Neural progenitor cell (in vitro differentiated cells): Measurements from ENCODE around the gene CLP1. TPM values are rescaled to one million over a fixed set of nuclear protein-coding genes. Genes with fewer than 3 reads are reported as not detected.

Experiments used
- DNase-seq: peaks from one replicate; pipeline ENCODE4 v3.0.0-alpha.2; 2016; ENCODE audit warnings: low spot score
- H2AFZ ChIP-seq: fragments of 200-600 bp; sonication (generic); replicated peaks from 2 replicates; pipeline ENCODE4 v1.6.1; 2016; ENCODE audit warnings: antibody characterized with exemption
- H3F3A ChIP-seq: fragments of 200-600 bp; sonication (generic); 2 replicates; pipeline ENCODE4 v1.6.1; 2016; ENCODE audit warnings: antibody characterized with exemption, low read depth
- H3K27ac ChIP-seq: fragments of 200-600 bp; sonication (generic); 2 replicates; pipeline ENCODE4 v1.5.1; 2016; ENCODE audit warnings: mild to moderate bottlenecking
- H3K27me3 ChIP-seq: fragments of 200-600 bp; sonication (generic); 2 replicates; pipeline ENCODE4 v1.6.1; 2016; ENCODE audit warnings: mild to moderate bottlenecking, moderate library complexity
- H3K36me3 ChIP-seq: fragments of 200-600 bp; sonication (generic); 2 replicates; pipeline ENCODE4 v1.5.1; 2016
- H3K4me1 ChIP-seq: fragments of 200-600 bp; sonication (generic); 2 replicates; pipeline ENCODE4 v1.6.1; 2016; ENCODE audit warnings: mixed run types
- H3K4me2 ChIP-seq: fragments of 200-600 bp; sonication (generic); 2 replicates; pipeline ENCODE4 v1.6.1; 2016
- H3K4me3 ChIP-seq: fragments of 200-600 bp; sonication (generic); 2 replicates; pipeline ENCODE4 v1.5.1; 2016
- H3K79me2 ChIP-seq: fragments of 200-600 bp; sonication (generic); 2 replicates; pipeline ENCODE4 v1.6.1; 2016; ENCODE audit warnings: low read depth
- H3K9ac ChIP-seq: fragments of 200-600 bp; sonication (generic); 2 replicates; pipeline ENCODE4 v1.6.1; 2016
- H3K9me3 ChIP-seq: fragments of 200-600 bp; sonication (generic); 2 replicates; pipeline ENCODE4 v1.5.1; 2016; ENCODE audit warnings: low read depth
- H4K20me1 ChIP-seq: fragments of 200-600 bp; sonication (generic); 2 replicates; pipeline ENCODE4 v1.6.1; 2016; ENCODE audit warnings: low read depth
- H3K27ac Mint-ChIP-seq: 3 replicates; pipeline ENCODE4 v1.8.0; 2021; ENCODE audit warnings: mixed read lengths
- H3K27me3 Mint-ChIP-seq: 2 replicates; pipeline ENCODE4 v1.8.0; 2022; ENCODE audit warnings: low read depth, mild to moderate bottlenecking, inconsistent platforms, moderate library complexity, mixed read lengths; ENCODE audit not compliant: insufficient read depth
- H3K36me3 Mint-ChIP-seq: 3 replicates; pipeline ENCODE4 v1.8.0; 2021; ENCODE audit warnings: mixed read lengths
- H3K4me1 Mint-ChIP-seq: 3 replicates; pipeline ENCODE4 v1.8.0; 2021; ENCODE audit warnings: mixed read lengths
- H3K4me3 Mint-ChIP-seq: 3 replicates; pipeline ENCODE4 v1.8.0; 2021; ENCODE audit warnings: mild to moderate bottlenecking, moderate library complexity, mixed read lengths
- H3K9me3 Mint-ChIP-seq: 3 replicates; pipeline ENCODE4 v1.8.0; 2020; ENCODE audit warnings: mixed read lengths
- CTCF ChIP-seq: fragments of 200-600 bp; sonication (generic); IDR thresholded peaks from 2 replicates; pipeline ENCODE4 v1.5.1; 2017; ENCODE audit warnings: antibody characterized with exemption, mild to moderate bottlenecking
- EZH2 ChIP-seq: fragments of 200-600 bp; sonication (generic); IDR thresholded peaks from 2 replicates; pipeline ENCODE4 v1.6.1; 2017; ENCODE audit warnings: antibody characterized with exemption, mild to moderate bottlenecking, moderate library complexity
- EZH2phosphoT487 ChIP-seq: fragments of 200-600 bp; sonication (generic); IDR thresholded peaks from 2 replicates; pipeline ENCODE4 v1.6.1; 2017; ENCODE audit warnings: antibody characterized with exemption
- total RNA-seq: library from RNA; depleted of rRNA; stranded (reverse); fragments of >200 nt; gene quantifications from 2 replicates; pipeline ENCODE4 v1.2.3, GENCODE V29; 2015; ENCODE audit warnings: low replicate concordance

Gene CLP1
- total RNA-seq, 1 donor from 2014 or later: 18.0 TPM

DNA sequence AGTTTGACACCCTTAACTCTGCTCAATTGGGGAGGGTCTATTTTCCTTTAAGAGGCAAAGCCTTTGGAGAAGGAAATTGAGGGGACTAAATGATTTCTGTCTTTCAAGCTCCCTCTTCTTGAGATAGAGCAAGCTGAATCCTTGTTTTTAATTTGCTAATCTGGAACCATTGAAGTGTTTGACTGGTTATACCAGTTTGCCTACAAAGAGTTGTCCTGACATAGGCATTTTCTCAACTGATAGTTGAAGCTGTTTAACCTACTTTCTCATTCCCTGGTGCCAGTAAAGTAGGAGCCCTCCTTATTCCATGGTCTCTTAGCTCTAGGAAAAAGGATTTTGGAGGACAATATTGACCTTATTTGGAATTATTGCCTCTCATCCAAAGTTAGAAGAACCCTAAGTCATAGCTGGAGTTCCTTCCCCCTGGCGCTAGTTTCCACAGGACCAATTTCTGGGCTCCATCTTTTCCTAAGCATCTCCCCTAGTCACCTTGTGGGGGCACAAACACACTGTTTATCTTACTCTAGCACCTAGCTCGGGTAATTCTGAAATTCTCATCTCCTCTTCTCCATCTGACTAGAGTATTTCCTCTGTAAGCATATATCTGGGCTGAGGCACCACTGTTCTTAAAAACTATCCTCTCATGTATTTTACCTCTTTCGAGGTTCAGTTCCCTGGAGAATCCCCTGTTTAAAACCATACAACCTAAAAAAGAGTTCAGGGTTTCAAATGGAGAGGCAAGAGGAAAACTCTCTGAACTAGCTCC, 17.8 kb downstream of the CLP1 start:
- H3K79me2 ChIP-seq: peaks cover 83% of the 10 kb centered on the region
- H3K4me1 ChIP-seq: no peaks in the 10 kb centered on the region
- Mint-ChIP-seq H3K9me3 (no peaks in the 10 kb centered on the region), H3K27ac (no peak overlapping the region), H3K4me1 (no peaks in the 10 kb centered on the region), H3K27me3 (peaks cover 2% of the 10 kb centered on the region), H3K4me3 (no peak overlapping the region), H3K36me3 (peaks cover 26% of the 10 kb centered on the region)
- TF ChIP-seq EZH2: no peak
- no peak for TF ChIP-seq CTCF
- TF ChIP-seq EZH2phosphoT487: no peak
- peaks cover 4% of the 10 kb centered on the region for H3F3A ChIP-seq
- H3K4me2 ChIP-seq: no peak overlapping the region
- no peaks in the 10 kb centered on the region for H3K27me3 ChIP-seq
- H4K20me1 ChIP-seq: peaks cover 11% of the 10 kb centered on the region
- H3K4me3 ChIP-seq: no peak overlapping the region
- peaks cover 9% of the 10 kb centered on the region for H3K36me3 ChIP-seq
- H2AFZ ChIP-seq: no peak overlapping the region
- H3K27ac ChIP-seq: no peak overlapping the region
- H3K9me3 ChIP-seq: no peaks in the 10 kb centered on the region
- DNase-seq: no peak
- H3K9ac ChIP-seq: no peak overlapping the region

GRCh38 chr11:57679396-57679795, 21.8 kb downstream of the CLP1 start:
- peaks cover 10% of the 10 kb centered on the region for H4K20me1 ChIP-seq
- no peak for TF ChIP-seq EZH2phosphoT487
- TF ChIP-seq EZH2: no peak
- TF ChIP-seq CTCF: no peak
- no peak for DNase-seq
- H3K9me3 Mint-ChIP-seq: no peaks in the 10 kb centered on the region
- no peaks in the 10 kb centered on the region for H3F3A ChIP-seq
- no peaks in the 10 kb centered on the region for H3K9me3 ChIP-seq
- H3K4me2 ChIP-seq: no peak overlapping the region
- H3K4me1 ChIP-seq: no peaks in the 10 kb centered on the region
- H3K27me3 ChIP-seq: no peaks in the 10 kb centered on the region
- H3K36me3 Mint-ChIP-seq: peaks cover 29% of the 10 kb centered on the region
- peaks cover 56% of the 10 kb centered on the region for H3K79me2 ChIP-seq
- no peak overlapping the region for H2AFZ ChIP-seq
- peaks cover 2% of the 10 kb centered on the region for H3K27me3 Mint-ChIP-seq
- H3K36me3 ChIP-seq: peaks cover 6% of the 10 kb centered on the region
- H3K27ac Mint-ChIP-seq: no peak overlapping the region
- no peaks in the 10 kb centered on the region for H3K4me1 Mint-ChIP-seq
- H3K4me3 ChIP-seq: no peak overlapping the region
- H3K4me3 Mint-ChIP-seq: no peak overlapping the region
- H3K9ac ChIP-seq: no peak overlapping the region
- no peak overlapping the region for H3K27ac ChIP-seq

GRCh38 chr11:57680552-57680874, 23.0 kb downstream of the CLP1 start:
- Histone ChIP-seq H3K27me3 (no peaks in the 10 kb centered on the region), H4K20me1 (peaks cover 10% of the 10 kb centered on the region), H3K36me3 (peaks cover 4% of the 10 kb centered on the region), H3K9ac (no peak overlapping the region), H3F3A (no peaks in the 10 kb centered on the region), H3K4me3 (no peak overlapping the region), H3K9me3 (no peaks in the 10 kb centered on the region), H2AFZ (no peak overlapping the region), H3K4me2 (no peak overlapping the region), H3K27ac (no peak overlapping the region), H3K79me2 (peaks cover 50% of the 10 kb centered on the region), H3K4me1 (no peaks in the 10 kb centered on the region)
- peaks cover 28% of the 10 kb centered on the region for H3K36me3 Mint-ChIP-seq
- no peaks in the 10 kb centered on the region for H3K4me1 Mint-ChIP-seq
- DNase-seq: no peak
- TF ChIP-seq EZH2 (no peak), EZH2phosphoT487 (no peak), CTCF (no peak)
- peaks cover 2% of the 10 kb centered on the region for H3K27me3 Mint-ChIP-seq
- H3K9me3 Mint-ChIP-seq: no peaks in the 10 kb centered on the region
- H3K4me3 Mint-ChIP-seq: no peak overlapping the region
- H3K27ac Mint-ChIP-seq: no peak overlapping the region
